ENCODE data around the gene GPR62.
"Not testable (repeated sequence)": the region's sequence is repeated elsewhere in the genome, so short reads cannot be mapped to it uniquely, and the experiment has no call there.

GRCh38 chr3:51990501-51990971 lies 35.4 kb downstream of the GPR62 start:
- TF ChIP-seq CTCF (IDR thresholded peaks at IDR 0.05; ENCODE audit: extremely low read depth in 1 of 2, insufficient read depth in 1 of 2, low read depth in 1 of 2, low read length in 2 of 2); EZH2 (IDR thresholded peaks at IDR 0.05; ENCODE audit: borderline replicate concordance, low read depth, low read length, severe bottlenecking); MYC (IDR thresholded peaks at IDR 0.05; ENCODE audit: low read depth, low read length); FOS (IDR thresholded peaks at IDR 0.05; ENCODE audit: borderline replicate concordance, insufficient read depth, low read length); POLR2A (IDR thresholded peaks at IDR 0.05; ENCODE audit: low read depth, low read length): not testable (repeated sequence)

All from endothelial cell of umbilical vein (primary cell).